Stimulated activated CD4-positive, alpha-beta T cell treated with anti-CD3 and anti-CD28 coated beads, Interleukin-15, amount 100 ng/mL, for 24 hours (primary cell): ENCODE results near the gene LEF1.
"Not testable (repeated sequence)": the region's sequence is repeated elsewhere in the genome, so short reads cannot be mapped to it uniquely, and the experiment has no call there.

Experiments used
- DNase-seq: peaks from one replicate; pipeline ENCODE4 v3.0.0-alpha.2; 2020

The LEF1 gene

GRCh38 chr4:108055787-108056186, 112.9 kb downstream of the LEF1 start:
- DNase-seq = no peak

- no peak for DNase-seq
These were observed 114.6 kb downstream of the LEF1 start for GRCh38 chr4:108054025-108054638.

- DNase-seq = no peak
These were observed 115.5 kb downstream of the LEF1 start for GRCh38 chr4:108053251-108053711.

- no peak for DNase-seq
These were observed 116.1 kb downstream of the LEF1 start for GRCh38 chr4:108052558-108053120.

GRCh38 chr4:108051343-108051742, 117.4 kb downstream of the LEF1 start:
- no peak for DNase-seq

GRCh38 chr4:108050166-108051111, 118.3 kb downstream of the LEF1 start:
- not testable (repeated sequence) for DNase-seq

GRCh38 chr4:108049406-108049805, 119.3 kb downstream of the LEF1 start:
- peak; percentile 49 for DNase-seq

- no peak for DNase-seq
These were observed 119.7 kb downstream of the LEF1 start for GRCh38 chr4:108048997-108049396.

GRCh38 chr4:108048157-108048556, 120.6 kb downstream of the LEF1 start:
- no peak for DNase-seq

GRCh38 chr4:108047199-108047598, 121.5 kb downstream of the LEF1 start:
- no peak for DNase-seq

GRCh38 chr4:108045687-108046024, 123.1 kb downstream of the LEF1 start:
- DNase-seq = no peak

- DNase-seq = no peak
These were observed 123.6 kb downstream of the LEF1 start for GRCh38 chr4:108044951-108045686.

- no peak for DNase-seq
These were observed 125.2 kb downstream of the LEF1 start for GRCh38 chr4:108043526-108043925.

- no peak for DNase-seq
These were observed 125.8 kb downstream of the LEF1 start for GRCh38 chr4:108042927-108043326.

- DNase-seq = no peak
These were observed 130.8 kb downstream of the LEF1 start for GRCh38 chr4:108037884-108038283.

GRCh38 chr4:108036213-108036612, 132.5 kb downstream of the LEF1 start:
- DNase-seq = peak; percentile 73

- no peak for DNase-seq
These were observed 133.0 kb downstream of the LEF1 start for GRCh38 chr4:108035691-108036090.

- DNase-seq = peak; percentile 40
These were observed 134.2 kb downstream of the LEF1 start for GRCh38 chr4:108034565-108034964.

GRCh38 chr4:108033348-108033747, 135.4 kb downstream of the LEF1 start:
- no peak for DNase-seq

GRCh38 chr4:108031427-108032083, 137.2 kb downstream of the LEF1 start:
- DNase-seq = peak; percentile 73

GRCh38 chr4:108030332-108030731, 138.4 kb downstream of the LEF1 start:
- DNase-seq = peak; percentile 79

- DNase-seq = peak; percentile 20
These were observed 139.0 kb downstream of the LEF1 start for GRCh38 chr4:108029731-108030130.
